HepG2 (cell line): ENCODE results near the gene CCNT2. TPM values are rescaled to one million over a fixed set of nuclear protein-coding genes. Genes with fewer than 3 reads are reported as not detected.

Source experiments
- ATAC-seq: fragments of 200-7000 bp; cut with Tn5 transposase; 3 replicates; pipeline ENCODE4 v1.9.1; 2020; ENCODE audit warnings: mild to moderate bottlenecking, moderate library complexity
- BruUV-seq: library from RNA; stranded (reverse); fragments of 400-500 nt; replicated peaks from 2 replicates; lab custom pipeline; 2021; lab: Mats Ljungman, UMichigan
- CTCF ChIA-PET: fragments of 300-600 bp; formaldehyde crosslinking; extraction: SDS; loops from one replicate; lab custom pipeline; 2021; ENCODE audit warnings: low total read pairs, inconsistent platforms, low intra/inter-chr PET ratio; lab: Yijun Ruan, JAX
- POLR2A ChIA-PET: fragments of 350-600 bp; sonication (Branson Sonifier 250); formaldehyde crosslinking; loops from one replicate; lab custom pipeline; 2020; ENCODE audit warnings: antibody characterized with exemption, inconsistent platforms; lab: Yijun Ruan, JAX
- DNase-seq: peaks from one replicate; pipeline ENCODE4 v3.0.0-alpha.2; 2015; ENCODE audit warnings: low spot score
- FAIRE-seq: peaks from 3 replicates; lab custom pipeline; 2011; peaks lifted over from hg19 to GRCh38; lab: Jason Lieb, UNC
- H2AFZ ChIP-seq: one replicate; pipeline ENCODE4 v1.6.1; 2011; ENCODE audit warnings: low read length, inconsistent platforms
- H3K27ac ChIP-seq: fragments of 300-600 bp; 3 replicates; pipeline ENCODE4 v1.8.0; 2011; ENCODE audit warnings: mixed run types, mild to moderate bottlenecking, mixed read lengths, low read length, inconsistent platforms; ENCODE audit not compliant: insufficient read depth; ENCODE audit errors: extremely low read length
- H3K27me3 ChIP-seq, 2 experiments: fragments of 200-600 bp in 1 of 2; 2 replicates in 1 of 2; 3 replicates in 1 of 2; pipeline versions ENCODE4 v1.6.0 to v1.8.0; 2011; ENCODE audit warnings: low read length in 2 of 2, mild to moderate bottlenecking in 2 of 2, moderate library complexity in 2 of 2, inconsistent platforms in 1 of 2; ENCODE audit not compliant: insufficient read depth in 2 of 2, control insufficient read depth in 1 of 2
- H3K36me3 ChIP-seq, 2 experiments: fragments of 200-600 bp in 1 of 2; replicated peaks in 1 of 2; 2 replicates in 1 of 2; 3 replicates in 1 of 2; pipeline versions ENCODE4 v1.5.1 to v1.8.0; 2011; ENCODE audit warnings: low read length in 2 of 2, inconsistent platforms in 1 of 2; ENCODE audit not compliant: insufficient read depth in 2 of 2, control insufficient read depth in 1 of 2
- H3K4me1 ChIP-seq: 2 replicates; pipeline ENCODE4 v1.5.1; 2012; ENCODE audit warnings: low read length, inconsistent platforms; ENCODE audit not compliant: insufficient read depth
- H3K4me2 ChIP-seq: 2 replicates; pipeline ENCODE4 v1.6.0; 2011; ENCODE audit warnings: low read depth, low read length, inconsistent platforms
- H3K4me3 ChIP-seq, 3 experiments: fragments of 200-600 bp in 1 of 3; sonication (generic), shearing (Covaris generic) in 1 of 3; replicated peaks in 1 of 3; 2 replicates each; pipeline ENCODE4 v1.5.1; 2011 to 2016; ENCODE audit warnings: low read length in 3 of 3, inconsistent platforms in 2 of 3, low read depth in 2 of 3, mild to moderate bottlenecking in 2 of 3, control low read depth in 1 of 3, mixed read lengths in 1 of 3; ENCODE audit not compliant: insufficient read depth in 1 of 3
- H3K79me2 ChIP-seq: one replicate; pipeline ENCODE4 v1.6.1; 2011; ENCODE audit warnings: low read length, inconsistent platforms; ENCODE audit not compliant: insufficient read depth
- H3K9ac ChIP-seq: 2 replicates; pipeline ENCODE4 v1.6.0; 2011; ENCODE audit warnings: mild to moderate bottlenecking, low read depth, low read length, inconsistent platforms; ENCODE audit not compliant: insufficient read depth
- H3K9me3 ChIP-seq: 2 replicates; pipeline ENCODE4 v1.5.1; 2012; ENCODE audit warnings: mild to moderate bottlenecking, low read length
- H4K20me1 ChIP-seq: 2 replicates; pipeline ENCODE4 v1.6.0; 2011; ENCODE audit warnings: inconsistent platforms, mild to moderate bottlenecking, low read length, moderate library complexity; ENCODE audit not compliant: insufficient read depth
- EHMT2 ChIP-seq: fragments of 200-600 bp; sonication (generic); IDR thresholded peaks from 2 replicates; pipeline ENCODE4 v1.7.0; 2017; ENCODE audit warnings: antibody characterized with exemption, low read depth, low read length, borderline replicate concordance
- KDM2A ChIP-seq: sonication (generic); formaldehyde crosslinking; IDR thresholded peaks from 2 replicates; pipeline ENCODE4 v1.4.0; 2020; ENCODE audit warnings: low read depth, missing genetic modification reagents, borderline replicate concordance
- NBN ChIP-seq: fragments of 450-650 bp; conservative IDR thresholded peaks from 2 replicates; pipeline ENCODE4 v1.6.1; 2017
- ONECUT2 ChIP-seq: sonication (generic); formaldehyde crosslinking; IDR thresholded peaks from 2 replicates; pipeline ENCODE4 v1.4.0; 2020; ENCODE audit warnings: missing genetic modification reagents
- POLR2AphosphoS5 ChIP-seq: IDR thresholded peaks from 2 replicates; pipeline ENCODE4 v1.6.1; 2012; ENCODE audit warnings: low read depth, low read length
- SP5 ChIP-seq: IDR thresholded peaks from 2 replicates; pipeline ENCODE4 v1.6.1; 2016; ENCODE audit warnings: low read depth, borderline replicate concordance
- U2AF2 ChIP-seq: fragments of 200-400 bp; formaldehyde crosslinking; IDR thresholded peaks from 2 replicates; pipeline ENCODE4 v1.6.1; 2017; ENCODE audit warnings: low read depth, mild to moderate bottlenecking, low read length
- ZBTB3 ChIP-seq: sonication (generic); formaldehyde crosslinking; IDR thresholded peaks from 2 replicates; pipeline ENCODE4 v1.4.0; 2020; ENCODE audit warnings: low read depth, mild to moderate bottlenecking, moderate library complexity, missing genetic modification reagents, borderline replicate concordance
- ZNF143 ChIP-seq: sonication (generic); formaldehyde crosslinking; IDR thresholded peaks from 2 replicates; pipeline ENCODE4 v1.4.0; 2020; ENCODE audit warnings: missing genetic modification reagents
- ZNF644 ChIP-seq: IDR thresholded peaks from 2 replicates; pipeline ENCODE4 v1.6.1; 2016; ENCODE audit warnings: low read depth
- ZSCAN12 ChIP-seq: sonication (generic); formaldehyde crosslinking; IDR thresholded peaks from 2 replicates; pipeline ENCODE4 v1.9.0; 2021; ENCODE audit warnings: mild to moderate bottlenecking, missing genetic modification reagents
- WGBS: methylation state at CpG from one replicate; pipeline ENCODE4 v1.1.6; 2017; ENCODE audit warnings: low lambda C conversion rate; 5-methylcytosine and 5-hydroxymethylcytosine counted together
- in situ Hi-C: cut with HindIII; loops from 2 replicates; pipeline ENCODE4 v1.10.0; 2017; ENCODE audit warnings: low pct_unique_long_range_greater_than_20kb; ENCODE audit not compliant: extremely low pct_ligation_motif_present
- intact Hi-C: fragments of 100-400 bp; cut with micrococcal nuclease; formaldehyde crosslinking; loops from one replicate; pipeline ENCODE4 v1.10.0; 2022; ENCODE audit not compliant: unreplicated experiment
- polyA plus RNA-seq, 8 experiments: library from polyadenylated mRNA; depleted of rRNA in 3 of 8; stranded (reverse) in 7 of 8; unstranded in 1 of 8; fragments of >200 nt; fragmentation: Illumina TruSeq in 4 of 8; extraction: Trizol in 4 of 8; gene quantifications; 2 replicates each; pipeline versions ENCODE4 v1.2.1 to v1.2.3, GENCODE V29; 2011 to 2016; ENCODE audit warnings: low read depth in 4 of 8, missing spikeins in 1 of 8, mixed read lengths in 1 of 8; ENCODE audit not compliant: insufficient read depth in 1 of 8
- total RNA-seq, 5 experiments: library from RNA; depleted of rRNA; stranded (reverse); fragments of >200 nt; fragmentation: Illumina TruSeq; extraction: Trizol; gene quantifications; 2 replicates each; pipeline ENCODE4 v1.2.3, GENCODE V29; 2016; ENCODE audit warnings: low read depth in 1 of 5
- TF ChIP-seq, protein P1 (sequence below): sonication (generic); formaldehyde crosslinking; IDR thresholded peaks from 2 replicates; pipeline ENCODE4 v1.4.0; 2020; ENCODE audit warnings: missing genetic modification reagents
- TF ChIP-seq, protein P2 (sequence below): sonication (generic); formaldehyde crosslinking; IDR thresholded peaks from 2 replicates; pipeline ENCODE4 v1.8.1; 2023; ENCODE audit warnings: mild to moderate bottlenecking, missing genetic modification reagents
- TF ChIP-seq, protein P3 (sequence below): sonication (generic); formaldehyde crosslinking; IDR thresholded peaks from 2 replicates; pipeline ENCODE4 v1.4.0; 2020; ENCODE audit warnings: mild to moderate bottlenecking, missing genetic modification reagents
- TF ChIP-seq, protein P4 (sequence below): sonication (generic); formaldehyde crosslinking; IDR thresholded peaks from 2 replicates; pipeline ENCODE4 v1.4.0; 2020; ENCODE audit warnings: missing genetic modification reagents
- TF ChIP-seq, protein P5 (sequence below): sonication (generic); formaldehyde crosslinking; IDR thresholded peaks from 2 replicates; pipeline ENCODE4 v1.8.0; 2022; ENCODE audit warnings: mild to moderate bottlenecking, missing genetic modification reagents, moderate library complexity

Gene CCNT2
- total and polyA plus RNA-seq, 2 of the 13 experiments (the other 11 are each of a cell fraction or from before 2014, with no cell fraction given) = 22.1 to 34.4 TPM

DNA sequence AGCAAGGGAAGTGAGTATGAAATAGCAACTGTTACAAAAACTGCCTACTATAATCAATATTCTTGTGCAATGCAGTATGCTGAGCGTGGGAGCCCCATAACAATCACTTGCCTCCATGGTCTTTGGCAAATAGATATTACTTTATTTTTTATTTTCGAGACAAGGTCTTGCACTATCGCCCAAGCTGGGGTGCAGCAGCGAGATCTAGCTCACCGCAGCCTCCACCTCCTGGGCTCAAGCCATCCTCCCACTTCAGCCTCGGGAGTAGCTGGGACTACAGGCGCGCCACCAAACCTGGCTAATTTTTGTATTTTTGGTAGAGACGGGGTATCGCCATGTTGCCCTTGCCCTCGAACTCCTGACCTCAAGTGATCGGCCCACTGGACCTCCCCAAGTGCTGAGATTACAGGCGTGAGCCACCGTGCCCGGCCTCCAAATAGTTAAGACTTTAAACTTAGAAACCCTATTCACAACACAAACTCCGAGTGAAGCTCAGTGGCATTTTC lies 1.2 kb upstream of the CCNT2 start:
- Histone ChIP-seq H3K27ac (peak overlapping the region; percentile 99), H3K4me1 (peaks cover 30% of the 10 kb centered on the region), H3K4me2 (peak overlapping the region; percentile 87), H3K27me3 (no peaks in the 10 kb centered on the region; a peak in 1 of 5 replicates), H4K20me1 (peaks cover 30% of the 10 kb centered on the region), H3K4me3 (peak overlapping the region; percentile 77 to 100 (median 94)), H3K9me3 (no peaks in the 10 kb centered on the region), H3K9ac (peak overlapping the region; percentile 99), H2AFZ (peak overlapping the region; percentile 31), H3K36me3 (no peaks in the 10 kb centered on the region; a peak in 1 of 5 replicates), H3K79me2 (peaks cover 40% of the 10 kb centered on the region)
- 6% methylated on average over 16 of the region's 16 CpGs for WGBS
- DNase-seq = peak; percentile 11
- ChIA-PET CTCF (no interaction called here), POLR2A (interaction anchor here (1.0 to 2.7 kb wide), 7 partner anchors 9 to 1068 kb away, joined by 3 to 15 read pairs (median 7); partner anchors contain the start of genes DARS1, R3HDM1, RAB3GAP1 and ZRANB3)
- in situ Hi-C loops (no loop called here), intact Hi-C loops (loop anchor here (5.0 to 10.0 kb wide), 4 partner anchors 137 to 803 kb away; partner anchors contain the start of genes R3HDM1, RAB3GAP1 and ZRANB3)
- FAIRE-seq = no peak
- BruUV-seq = no TSS peak
- ATAC-seq = peak; percentile 0; the same call in 1 of the 3 replicates
- TF ChIP-seq, protein P1, sequence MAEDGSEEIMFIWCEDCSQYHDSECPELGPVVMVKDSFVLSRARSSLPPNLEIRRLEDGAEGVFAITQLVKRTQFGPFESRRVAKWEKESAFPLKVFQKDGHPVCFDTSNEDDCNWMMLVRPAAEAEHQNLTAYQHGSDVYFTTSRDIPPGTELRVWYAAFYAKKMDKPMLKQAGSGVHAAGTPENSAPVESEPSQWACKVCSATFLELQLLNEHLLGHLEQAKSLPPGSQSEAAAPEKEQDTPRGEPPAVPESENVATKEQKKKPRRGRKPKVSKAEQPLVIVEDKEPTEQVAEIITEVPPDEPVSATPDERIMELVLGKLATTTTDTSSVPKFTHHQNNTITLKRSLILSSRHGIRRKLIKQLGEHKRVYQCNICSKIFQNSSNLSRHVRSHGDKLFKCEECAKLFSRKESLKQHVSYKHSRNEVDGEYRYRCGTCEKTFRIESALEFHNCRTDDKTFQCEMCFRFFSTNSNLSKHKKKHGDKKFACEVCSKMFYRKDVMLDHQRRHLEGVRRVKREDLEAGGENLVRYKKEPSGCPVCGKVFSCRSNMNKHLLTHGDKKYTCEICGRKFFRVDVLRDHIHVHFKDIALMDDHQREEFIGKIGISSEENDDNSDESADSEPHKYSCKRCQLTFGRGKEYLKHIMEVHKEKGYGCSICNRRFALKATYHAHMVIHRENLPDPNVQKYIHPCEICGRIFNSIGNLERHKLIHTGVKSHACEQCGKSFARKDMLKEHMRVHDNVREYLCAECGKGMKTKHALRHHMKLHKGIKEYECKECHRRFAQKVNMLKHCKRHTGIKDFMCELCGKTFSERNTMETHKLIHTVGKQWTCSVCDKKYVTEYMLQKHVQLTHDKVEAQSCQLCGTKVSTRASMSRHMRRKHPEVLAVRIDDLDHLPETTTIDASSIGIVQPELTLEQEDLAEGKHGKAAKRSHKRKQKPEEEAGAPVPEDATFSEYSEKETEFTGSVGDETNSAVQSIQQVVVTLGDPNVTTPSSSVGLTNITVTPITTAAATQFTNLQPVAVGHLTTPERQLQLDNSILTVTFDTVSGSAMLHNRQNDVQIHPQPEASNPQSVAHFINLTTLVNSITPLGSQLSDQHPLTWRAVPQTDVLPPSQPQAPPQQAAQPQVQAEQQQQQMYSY (CRISPR knock-in tag) = no peak
- TF ChIP-seq KDM2A (peak; percentile 34; the same call in 1 of the 2 replicates), ZBTB3 (no peak), ZSCAN12 (no peak), EHMT2 (no peak), SP5 (CRISPR knock-in tag) (0 out of 2 replicates have a peak, but pooled peaks have one; percentile 31), NBN (no peak), POLR2AphosphoS5 (no peak), U2AF2 (no peak), ZNF644 (no peak), ZNF143 (CRISPR knock-in tag) (no peak), ONECUT2 (CRISPR knock-in tag) (peak; percentile 62; the same call in 1 of the 2 replicates)
- TF ChIP-seq, protein P2, sequence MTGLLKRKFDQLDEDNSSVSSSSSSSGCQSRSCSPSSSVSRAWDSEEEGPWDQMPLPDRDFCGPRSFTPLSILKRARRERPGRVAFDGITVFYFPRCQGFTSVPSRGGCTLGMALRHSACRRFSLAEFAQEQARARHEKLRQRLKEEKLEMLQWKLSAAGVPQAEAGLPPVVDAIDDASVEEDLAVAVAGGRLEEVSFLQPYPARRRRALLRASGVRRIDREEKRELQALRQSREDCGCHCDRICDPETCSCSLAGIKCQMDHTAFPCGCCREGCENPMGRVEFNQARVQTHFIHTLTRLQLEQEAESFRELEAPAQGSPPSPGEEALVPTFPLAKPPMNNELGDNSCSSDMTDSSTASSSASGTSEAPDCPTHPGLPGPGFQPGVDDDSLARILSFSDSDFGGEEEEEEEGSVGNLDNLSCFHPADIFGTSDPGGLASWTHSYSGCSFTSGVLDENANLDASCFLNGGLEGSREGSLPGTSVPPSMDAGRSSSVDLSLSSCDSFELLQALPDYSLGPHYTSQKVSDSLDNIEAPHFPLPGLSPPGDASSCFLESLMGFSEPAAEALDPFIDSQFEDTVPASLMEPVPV (CRISPR knock-in tag) = no peak
- TF ChIP-seq, protein P3, sequence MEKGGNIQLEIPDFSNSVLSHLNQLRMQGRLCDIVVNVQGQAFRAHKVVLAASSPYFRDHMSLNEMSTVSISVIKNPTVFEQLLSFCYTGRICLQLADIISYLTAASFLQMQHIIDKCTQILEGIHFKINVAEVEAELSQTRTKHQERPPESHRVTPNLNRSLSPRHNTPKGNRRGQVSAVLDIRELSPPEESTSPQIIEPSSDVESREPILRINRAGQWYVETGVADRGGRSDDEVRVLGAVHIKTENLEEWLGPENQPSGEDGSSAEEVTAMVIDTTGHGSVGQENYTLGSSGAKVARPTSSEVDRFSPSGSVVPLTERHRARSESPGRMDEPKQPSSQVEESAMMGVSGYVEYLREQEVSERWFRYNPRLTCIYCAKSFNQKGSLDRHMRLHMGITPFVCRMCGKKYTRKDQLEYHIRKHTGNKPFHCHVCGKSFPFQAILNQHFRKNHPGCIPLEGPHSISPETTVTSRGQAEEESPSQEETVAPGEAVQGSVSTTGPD (CRISPR knock-in tag) = no peak
- TF ChIP-seq, protein P4, sequence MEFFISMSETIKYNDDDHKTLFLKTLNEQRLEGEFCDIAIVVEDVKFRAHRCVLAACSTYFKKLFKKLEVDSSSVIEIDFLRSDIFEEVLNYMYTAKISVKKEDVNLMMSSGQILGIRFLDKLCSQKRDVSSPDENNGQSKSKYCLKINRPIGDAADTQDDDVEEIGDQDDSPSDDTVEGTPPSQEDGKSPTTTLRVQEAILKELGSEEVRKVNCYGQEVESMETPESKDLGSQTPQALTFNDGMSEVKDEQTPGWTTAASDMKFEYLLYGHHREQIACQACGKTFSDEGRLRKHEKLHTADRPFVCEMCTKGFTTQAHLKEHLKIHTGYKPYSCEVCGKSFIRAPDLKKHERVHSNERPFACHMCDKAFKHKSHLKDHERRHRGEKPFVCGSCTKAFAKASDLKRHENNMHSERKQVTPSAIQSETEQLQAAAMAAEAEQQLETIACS = no peak
- TF ChIP-seq, protein P5, sequence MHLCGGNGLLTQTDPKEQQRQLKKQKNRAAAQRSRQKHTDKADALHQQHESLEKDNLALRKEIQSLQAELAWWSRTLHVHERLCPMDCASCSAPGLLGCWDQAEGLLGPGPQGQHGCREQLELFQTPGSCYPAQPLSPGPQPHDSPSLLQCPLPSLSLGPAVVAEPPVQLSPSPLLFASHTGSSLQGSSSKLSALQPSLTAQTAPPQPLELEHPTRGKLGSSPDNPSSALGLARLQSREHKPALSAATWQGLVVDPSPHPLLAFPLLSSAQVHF (CRISPR knock-in tag) = no peak
